T-helper 17 cell (primary cell): Measurements from ENCODE around the gene LMO7. TPM values are rescaled to one million over a fixed set of nuclear protein-coding genes. Genes with fewer than 3 reads are reported as not detected.

Source experiments
- ATAC-seq: fragments of 150-1000 bp; cut with Tn5 transposase; 2 replicates; pipeline ENCODE4 v1.10.0; 2021; ENCODE audit warnings: mild to moderate bottlenecking, moderate library complexity
- DNase-seq, 3 donors: peaks; one replicate each; pipeline versions ENCODE4 v3.0.0 to v3.0.0-alpha.2; 2020 to 2021
- H3K9me3 ChIP-seq: one replicate; pipeline ENCODE4 v1.7.0; 2013; ENCODE audit warnings: low read length, mild to moderate bottlenecking; ENCODE audit not compliant: control insufficient read depth, poor library complexity, severe bottlenecking
- H3K27ac Mint-ChIP-seq: one replicate; pipeline ENCODE4 v1.8.0; 2022; ENCODE audit warnings: mild to moderate bottlenecking, moderate library complexity, mixed read lengths
- H3K27me3 Mint-ChIP-seq: one replicate; pipeline ENCODE4 v1.8.0; 2022; ENCODE audit warnings: mixed read lengths
- H3K36me3 Mint-ChIP-seq: one replicate; pipeline ENCODE4 v1.8.0; 2022; ENCODE audit warnings: low read depth, mixed read lengths
- H3K4me1 Mint-ChIP-seq: one replicate; pipeline ENCODE4 v1.8.0; 2022; ENCODE audit warnings: mild to moderate bottlenecking, mixed read lengths
- H3K4me3 Mint-ChIP-seq: one replicate; pipeline ENCODE4 v1.8.0; 2022; ENCODE audit warnings: mild to moderate bottlenecking, moderate library complexity, mixed read lengths
- total RNA-seq, 4 donors: library from RNA in 2 of 4; stranded (reverse) in 2 of 4; gene quantifications; one replicate each; pipeline ENCODE4 v1.2.3 and lab custom pipeline; 2022 to 2026

LMO7 gene
- total RNA-seq, 2 donors from 2014 or later = 10.2 to 12.3 TPM

GRCh38 chr13:75797719-75798118, 161.6 kb downstream of the LMO7 start:
- H3K4me3 Mint-ChIP-seq = no peak overlapping the region
- no peak overlapping the region for H3K27ac Mint-ChIP-seq
- H3K36me3 Mint-ChIP-seq = no peaks in the 10 kb centered on the region
- H3K4me1 Mint-ChIP-seq = peaks cover 4% of the 10 kb centered on the region
- DNase-seq (no peak), ATAC-seq (no peak)
- no peaks in the 10 kb centered on the region for H3K9me3 ChIP-seq
- no peaks in the 10 kb centered on the region for H3K27me3 Mint-ChIP-seq

- H3K27me3 Mint-ChIP-seq = no peaks in the 10 kb centered on the region
- ATAC-seq = no peak
- H3K4me3 Mint-ChIP-seq = no peak overlapping the region
- H3K27ac Mint-ChIP-seq = no peak overlapping the region
- no peaks in the 10 kb centered on the region for H3K9me3 ChIP-seq
- peaks cover 12% of the 10 kb centered on the region for H3K4me1 Mint-ChIP-seq
- DNase-seq = no peak
- H3K36me3 Mint-ChIP-seq = no peaks in the 10 kb centered on the region
Observed at GRCh38 chr13:75798353-75799255, 162.5 kb downstream of the LMO7 start.

- Mint-ChIP-seq H3K27me3 (no peaks in the 10 kb centered on the region), H3K36me3 (peaks cover 4% of the 10 kb centered on the region), H3K4me1 (peaks cover 14% of the 10 kb centered on the region), H3K4me3 (no peak overlapping the region), H3K27ac (no peak overlapping the region)
- ATAC-seq = no peak
- no peak for DNase-seq
- H3K9me3 ChIP-seq = no peaks in the 10 kb centered on the region
Observed at GRCh38 chr13:75800545-75800944, 164.4 kb downstream of the LMO7 start.

- no peaks in the 10 kb centered on the region for H3K27me3 Mint-ChIP-seq
- no peaks in the 10 kb centered on the region for H3K9me3 ChIP-seq
- H3K4me3 Mint-ChIP-seq = no peak overlapping the region
- peak overlapping the region; percentile 90 for H3K27ac Mint-ChIP-seq
- DNase-seq (no peak), ATAC-seq (no peak)
- peaks cover 14% of the 10 kb centered on the region for H3K4me1 Mint-ChIP-seq
- H3K36me3 Mint-ChIP-seq = peaks cover 4% of the 10 kb centered on the region
Observed at GRCh38 chr13:75801388-75801945, 165.3 kb downstream of the LMO7 start.

GRCh38 chr13:75802161-75802560, 166.0 kb downstream of the LMO7 start:
- Mint-ChIP-seq H3K27me3 (no peaks in the 10 kb centered on the region), H3K27ac (peak overlapping the region; percentile 90), H3K4me1 (peaks cover 14% of the 10 kb centered on the region), H3K4me3 (no peak overlapping the region), H3K36me3 (peaks cover 4% of the 10 kb centered on the region)
- DNase-seq = no peak
- no peaks in the 10 kb centered on the region for H3K9me3 ChIP-seq
- ATAC-seq = no peak

GRCh38 chr13:75803164-75803611, 167.1 kb downstream of the LMO7 start:
- Mint-ChIP-seq H3K4me1 (peaks cover 14% of the 10 kb centered on the region), H3K27ac (peak overlapping the region; percentile 90), H3K4me3 (no peak overlapping the region)

GRCh38 chr13:75804054-75804453, 167.9 kb downstream of the LMO7 start:
- no peak overlapping the region for H3K27ac Mint-ChIP-seq
- no peak overlapping the region for H3K4me3 Mint-ChIP-seq
- H3K9me3 ChIP-seq = no peaks in the 10 kb centered on the region
- ATAC-seq (no peak), DNase-seq (no peak)
- peaks cover 14% of the 10 kb centered on the region for H3K4me1 Mint-ChIP-seq
- no peaks in the 10 kb centered on the region for H3K27me3 Mint-ChIP-seq
- peaks cover 9% of the 10 kb centered on the region for H3K36me3 Mint-ChIP-seq

More at GRCh38 chr13:75803164-75803611, 167.1 kb downstream of the LMO7 start:
- Mint-ChIP-seq H3K27me3 (no peaks in the 10 kb centered on the region), H3K36me3 (peaks cover 9% of the 10 kb centered on the region)
- peak; percentile 81 for ATAC-seq
- no peaks in the 10 kb centered on the region for H3K9me3 ChIP-seq
- no peak for DNase-seq

GRCh38 chr13:75804605-75805004, 168.5 kb downstream of the LMO7 start:
- peaks cover 9% of the 10 kb centered on the region for H3K36me3 Mint-ChIP-seq
- no peak overlapping the region for H3K27ac Mint-ChIP-seq
- no peak for ATAC-seq
- H3K9me3 ChIP-seq = no peaks in the 10 kb centered on the region
- H3K27me3 Mint-ChIP-seq = no peaks in the 10 kb centered on the region
- no peak overlapping the region for H3K4me3 Mint-ChIP-seq
- no peak for DNase-seq
- H3K4me1 Mint-ChIP-seq = peaks cover 14% of the 10 kb centered on the region

GRCh38 chr13:75806117-75806516, 170.0 kb downstream of the LMO7 start:
- DNase-seq (no peak), ATAC-seq (no peak)
- Mint-ChIP-seq H3K4me3 (no peak overlapping the region), H3K27ac (no peak overlapping the region), H3K36me3 (peaks cover 9% of the 10 kb centered on the region), H3K27me3 (no peaks in the 10 kb centered on the region), H3K4me1 (peaks cover 11% of the 10 kb centered on the region)
- no peaks in the 10 kb centered on the region for H3K9me3 ChIP-seq

- H3K36me3 Mint-ChIP-seq = peaks cover 5% of the 10 kb centered on the region
- H3K4me1 Mint-ChIP-seq = no peaks in the 10 kb centered on the region
- DNase-seq = no peak
- no peaks in the 10 kb centered on the region for H3K27me3 Mint-ChIP-seq
- H3K27ac Mint-ChIP-seq = no peak overlapping the region
- H3K9me3 ChIP-seq = no peaks in the 10 kb centered on the region
- ATAC-seq = no peak
- H3K4me3 Mint-ChIP-seq = no peak overlapping the region
Observed at GRCh38 chr13:75811361-75811760, 175.2 kb downstream of the LMO7 start.

GRCh38 chr13:75811841-75812240, 175.7 kb downstream of the LMO7 start:
- no peak overlapping the region for H3K27ac Mint-ChIP-seq
- H3K4me1 Mint-ChIP-seq = no peaks in the 10 kb centered on the region
- ATAC-seq = no peak

GRCh38 chr13:75812751-75813181, 176.6 kb downstream of the LMO7 start:
- H3K27me3 Mint-ChIP-seq = no peaks in the 10 kb centered on the region
- H3K9me3 ChIP-seq = no peaks in the 10 kb centered on the region
- peaks cover 2% of the 10 kb centered on the region for H3K36me3 Mint-ChIP-seq
- DNase-seq = no peak
- no peak for ATAC-seq
- H3K4me3 Mint-ChIP-seq = no peak overlapping the region
- no peaks in the 10 kb centered on the region for H3K4me1 Mint-ChIP-seq
- H3K27ac Mint-ChIP-seq = no peak overlapping the region

More at GRCh38 chr13:75811841-75812240, 175.7 kb downstream of the LMO7 start:
- H3K27me3 Mint-ChIP-seq = no peaks in the 10 kb centered on the region
- no peaks in the 10 kb centered on the region for H3K9me3 ChIP-seq
- H3K4me3 Mint-ChIP-seq = no peak overlapping the region
- no peak for DNase-seq
- peaks cover 5% of the 10 kb centered on the region for H3K36me3 Mint-ChIP-seq

- Mint-ChIP-seq H3K27ac (no peak overlapping the region), H3K4me1 (no peaks in the 10 kb centered on the region), H3K27me3 (no peaks in the 10 kb centered on the region), H3K4me3 (no peak overlapping the region), H3K36me3 (no peaks in the 10 kb centered on the region)
- no peak for DNase-seq
- no peak for ATAC-seq
- H3K9me3 ChIP-seq = no peaks in the 10 kb centered on the region
Observed at GRCh38 chr13:75813323-75813722, 177.2 kb downstream of the LMO7 start.
